ENCODE measurements around the gene TP53BP2. TPM values are rescaled to one million over a fixed set of nuclear protein-coding genes. Genes with fewer than 3 reads are reported as not detected.
"Not testable (repeated sequence)": the region's sequence is repeated elsewhere in the genome, so short reads cannot be mapped to it uniquely, and the experiment has no call there.

TP53BP2 gene
- total RNA-seq, 1 donor from 2014 or later = 22.6 TPM

DNA sequence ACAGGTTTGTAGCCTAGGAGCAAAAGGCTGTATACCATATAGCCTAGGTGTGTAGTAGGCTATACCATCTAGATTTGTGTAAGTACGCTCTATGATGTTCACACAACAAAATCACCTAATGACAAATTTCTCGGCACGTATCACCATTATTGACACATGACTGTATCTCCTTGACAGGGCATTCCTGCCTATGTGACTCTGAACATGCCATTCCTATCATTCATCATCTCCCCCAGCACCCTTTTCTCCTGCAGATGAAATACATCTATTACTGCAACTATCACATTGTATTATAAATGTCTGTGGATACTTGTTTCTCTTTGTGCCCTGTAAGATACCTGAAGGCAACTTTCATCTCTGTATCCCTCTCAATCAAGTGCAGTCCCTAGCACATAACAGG lies 29.9 kb downstream of the TP53BP2 start:
- FAIRE-seq (no peak), DNase-seq (ENCODE audit: low read depth) (peak; percentile 86)
- Histone ChIP-seq H3K4me3 (ENCODE audit: low read depth, low read length) (no peak overlapping the region), H3K27me3 (ENCODE audit: control insufficient read depth, insufficient read depth, low read length) (no peaks in the 10 kb centered on the region), H3K36me3 (ENCODE audit: control insufficient read depth, insufficient read depth, low read length) (peaks cover 2% of the 10 kb centered on the region)
- TF ChIP-seq, protein P1, sequence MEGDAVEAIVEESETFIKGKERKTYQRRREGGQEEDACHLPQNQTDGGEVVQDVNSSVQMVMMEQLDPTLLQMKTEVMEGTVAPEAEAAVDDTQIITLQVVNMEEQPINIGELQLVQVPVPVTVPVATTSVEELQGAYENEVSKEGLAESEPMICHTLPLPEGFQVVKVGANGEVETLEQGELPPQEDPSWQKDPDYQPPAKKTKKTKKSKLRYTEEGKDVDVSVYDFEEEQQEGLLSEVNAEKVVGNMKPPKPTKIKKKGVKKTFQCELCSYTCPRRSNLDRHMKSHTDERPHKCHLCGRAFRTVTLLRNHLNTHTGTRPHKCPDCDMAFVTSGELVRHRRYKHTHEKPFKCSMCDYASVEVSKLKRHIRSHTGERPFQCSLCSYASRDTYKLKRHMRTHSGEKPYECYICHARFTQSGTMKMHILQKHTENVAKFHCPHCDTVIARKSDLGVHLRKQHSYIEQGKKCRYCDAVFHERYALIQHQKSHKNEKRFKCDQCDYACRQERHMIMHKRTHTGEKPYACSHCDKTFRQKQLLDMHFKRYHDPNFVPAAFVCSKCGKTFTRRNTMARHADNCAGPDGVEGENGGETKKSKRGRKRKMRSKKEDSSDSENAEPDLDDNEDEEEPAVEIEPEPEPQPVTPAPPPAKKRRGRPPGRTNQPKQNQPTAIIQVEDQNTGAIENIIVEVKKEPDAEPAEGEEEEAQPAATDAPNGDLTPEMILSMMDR (IDR thresholded peaks at IDR 0.05; ENCODE audit: insufficient read depth, low read length, severe bottlenecking) = no peak

DNA sequence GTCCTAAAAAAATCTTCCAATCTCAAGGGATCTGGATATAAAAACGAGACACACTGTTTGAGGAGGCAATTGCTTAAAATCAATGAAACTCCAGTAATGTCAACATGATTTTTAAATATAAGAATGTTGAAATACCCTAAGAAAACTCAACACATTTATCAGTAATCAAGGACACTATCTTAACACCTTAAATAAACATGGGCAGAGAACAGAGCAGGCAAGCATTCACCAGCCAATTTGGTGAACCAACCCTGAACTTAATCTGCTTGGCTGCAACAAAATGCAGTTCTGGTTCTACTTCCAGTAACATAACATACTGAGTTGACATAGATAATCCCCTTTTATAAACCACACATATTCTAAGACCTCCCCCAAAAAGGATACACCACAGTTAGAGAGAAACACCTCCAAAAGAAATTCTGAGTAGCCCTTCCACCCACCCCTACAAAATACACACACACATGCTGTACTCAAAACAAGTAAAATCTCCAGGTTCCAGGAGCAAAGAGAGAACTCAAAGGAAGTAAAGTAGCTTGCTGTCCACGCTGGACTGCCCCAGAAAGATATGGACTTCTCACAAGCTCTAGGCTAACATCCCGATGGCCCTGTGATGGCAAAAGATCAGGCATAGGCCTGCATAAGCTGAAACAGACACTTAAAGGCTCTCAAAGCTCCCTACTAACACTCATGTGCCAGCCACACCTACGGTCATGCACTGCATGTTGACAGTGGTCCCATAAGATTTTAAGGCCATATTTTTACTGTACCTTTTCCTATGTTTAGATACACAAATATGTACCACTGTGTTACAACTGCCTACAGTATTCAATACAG lies 30.5 kb downstream of the TP53BP2 start:
- no peak for FAIRE-seq
- no peaks in the 10 kb centered on the region for H3K27me3 ChIP-seq (ENCODE audit: control insufficient read depth, insufficient read depth, low read length)
- TF ChIP-seq, protein P1 (IDR thresholded peaks at IDR 0.05; ENCODE audit: insufficient read depth, low read length, severe bottlenecking) = no peak
- no peak overlapping the region for H3K4me3 ChIP-seq (ENCODE audit: low read depth, low read length)
- no peak for DNase-seq (ENCODE audit: low read depth)
- peaks cover 2% of the 10 kb centered on the region for H3K36me3 ChIP-seq (ENCODE audit: control insufficient read depth, insufficient read depth, low read length)

DNA sequence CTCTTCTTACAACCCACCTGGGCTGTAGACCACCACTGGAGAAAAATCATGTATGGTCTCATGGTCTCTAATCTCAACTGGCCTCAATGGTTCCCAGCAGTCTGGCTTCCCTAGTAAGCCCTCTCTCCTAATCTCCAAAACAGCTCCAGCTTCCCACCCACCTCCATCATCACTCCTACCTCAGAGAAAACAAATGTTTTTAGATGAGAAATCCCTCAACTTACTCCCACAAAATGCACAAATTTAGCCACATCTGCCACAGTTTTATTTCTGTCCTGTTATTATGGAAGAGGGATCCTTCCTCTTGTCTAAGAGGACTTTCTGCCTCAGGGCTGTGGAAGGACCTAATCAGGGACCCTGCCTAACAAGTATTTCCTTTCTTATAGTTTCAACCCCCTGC lies 32.1 kb downstream of the TP53BP2 start:
- Histone ChIP-seq H3K36me3 (ENCODE audit: control insufficient read depth, insufficient read depth, low read length) (peaks cover 2% of the 10 kb centered on the region), H3K27me3 (ENCODE audit: control insufficient read depth, insufficient read depth, low read length) (no peaks in the 10 kb centered on the region), H3K4me3 (ENCODE audit: low read depth, low read length) (no peak overlapping the region)
- no peak for DNase-seq (ENCODE audit: low read depth)
- FAIRE-seq = no peak
- TF ChIP-seq, protein P1 (IDR thresholded peaks at IDR 0.05; ENCODE audit: insufficient read depth, low read length, severe bottlenecking) = no peak

DNA sequence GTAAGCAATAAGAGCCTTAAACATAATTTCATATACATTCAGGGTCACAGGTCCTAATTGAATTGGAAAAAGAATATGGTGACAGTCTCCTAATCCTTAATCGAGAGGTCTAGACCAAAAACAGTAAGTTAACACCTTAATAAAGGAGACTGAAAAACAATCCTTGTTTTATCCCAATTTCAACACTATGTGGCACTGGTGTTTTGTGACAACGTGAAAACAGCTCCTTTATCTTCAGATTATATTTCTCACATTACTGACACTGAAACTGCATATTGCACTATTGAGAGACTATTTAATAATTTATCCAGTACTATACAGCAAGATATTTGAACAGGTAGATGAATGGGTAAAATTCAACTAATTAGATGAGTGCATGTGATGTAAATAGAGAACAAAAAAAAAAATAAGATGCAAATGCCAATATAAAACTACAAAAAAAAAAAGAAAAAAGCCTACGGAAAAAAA lies 34.1 kb downstream of the TP53BP2 start:
- FAIRE-seq = no peak
- TF ChIP-seq, protein P1 (IDR thresholded peaks at IDR 0.05; ENCODE audit: insufficient read depth, low read length, severe bottlenecking) = peak; percentile 27
- Histone ChIP-seq H3K4me3 (ENCODE audit: low read depth, low read length) (no peak overlapping the region), H3K27me3 (ENCODE audit: control insufficient read depth, insufficient read depth, low read length) (no peaks in the 10 kb centered on the region), H3K36me3 (ENCODE audit: control insufficient read depth, insufficient read depth, low read length) (peaks cover 2% of the 10 kb centered on the region)
- DNase-seq (ENCODE audit: low read depth) = peak; percentile 59

DNA sequence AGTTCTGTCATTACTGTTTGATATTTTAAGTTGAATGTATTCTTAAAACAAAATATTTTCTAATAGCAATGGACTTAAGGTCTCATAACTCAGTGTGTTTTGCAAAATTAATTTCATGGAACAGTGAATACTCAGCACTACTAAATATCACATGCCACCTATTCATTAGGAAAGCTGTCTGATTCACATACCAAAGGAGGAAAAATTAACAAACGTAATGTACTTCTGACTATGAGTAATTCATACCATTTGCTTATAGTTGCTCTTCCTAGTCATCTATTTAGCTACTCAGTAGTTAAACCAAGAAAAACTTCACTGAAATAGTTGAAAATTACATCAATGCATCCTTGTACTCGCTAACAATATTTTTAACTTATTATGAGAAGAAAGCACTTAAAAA lies 35.2 kb downstream of the TP53BP2 start:
- no peaks in the 10 kb centered on the region for H3K27me3 ChIP-seq (ENCODE audit: control insufficient read depth, insufficient read depth, low read length)
- H3K4me3 ChIP-seq (ENCODE audit: low read depth, low read length) = no peak overlapping the region
- TF ChIP-seq, protein P1 (IDR thresholded peaks at IDR 0.05; ENCODE audit: insufficient read depth, low read length, severe bottlenecking) = no peak
- FAIRE-seq (no peak), DNase-seq (ENCODE audit: low read depth) (peak; percentile 86)
- peaks cover 2% of the 10 kb centered on the region for H3K36me3 ChIP-seq (ENCODE audit: control insufficient read depth, insufficient read depth, low read length)

DNA sequence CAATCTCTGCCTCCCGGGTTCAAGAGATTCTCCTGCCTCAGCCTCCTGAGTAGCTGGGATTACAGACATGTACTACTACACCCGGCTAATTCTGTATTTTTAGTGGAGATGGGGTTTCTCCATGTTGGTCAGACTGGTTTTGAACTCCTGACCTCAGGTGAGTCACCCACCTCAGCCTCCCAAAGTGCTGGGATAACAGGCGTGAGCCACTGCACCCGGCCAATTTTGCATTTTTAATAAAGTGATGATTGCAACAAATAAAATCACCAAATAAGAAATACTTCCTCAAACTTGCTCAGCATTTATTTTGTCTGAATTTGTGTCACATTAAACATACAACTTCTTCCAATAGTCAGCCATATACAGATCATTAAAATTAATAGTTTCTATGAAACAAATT lies 35.8 kb downstream of the TP53BP2 start:
- not testable (repeated sequence) for DNase-seq (ENCODE audit: low read depth); FAIRE-seq; H3K27me3 ChIP-seq (ENCODE audit: control insufficient read depth, insufficient read depth, low read length); H3K36me3 ChIP-seq (ENCODE audit: control insufficient read depth, insufficient read depth, low read length); H3K4me3 ChIP-seq (ENCODE audit: low read depth, low read length)

Data from bronchial epithelial cell (primary cell).